OCI-LY7 (cell line): ENCODE results near the gene ZNF396. TPM values are rescaled to one million over a fixed set of nuclear protein-coding genes. Genes with fewer than 3 reads are reported as not detected.
A peak's percentile ranks its signal among the peaks of the same experiment; 100 is the strongest.

Source experiments
- BruUV-seq: library from RNA; stranded (reverse); fragments of 400-500 nt; replicated peaks from 2 replicates; lab custom pipeline; 2021; lab: Mats Ljungman, UMichigan
- CTCF ChIA-PET: fragments of 300-600 bp; sonication (Branson Sonifier 250); formaldehyde crosslinking; loops from one replicate; lab custom pipeline; 2022; ENCODE audit warnings: antibody characterized with exemption; ENCODE audit not compliant: unreplicated experiment; lab: Charles Lee
- POLR2A ChIA-PET: fragments of 300-600 bp; sonication (Branson Sonifier 250); formaldehyde crosslinking; loops from one replicate; lab custom pipeline; 2022; ENCODE audit warnings: antibody characterized with exemption; lab: Charles Lee
- DNase-seq: peaks from one replicate; pipeline ENCODE4 v3.0.0-alpha.2; 2015; ENCODE audit warnings: low spot score
- H2AFZ ChIP-seq: fragments of 200-600 bp; sonication (generic), shearing (Covaris generic); 2 replicates; pipeline ENCODE4 v1.6.1; 2014; ENCODE audit warnings: mild to moderate bottlenecking, antibody characterized with exemption, low read length, moderate library complexity
- H3K27ac ChIP-seq: fragments of 200-600 bp; sonication (generic); 2 replicates; pipeline ENCODE4 v1.5.1; 2014; ENCODE audit warnings: mixed run types, low read depth, mild to moderate bottlenecking, moderate library complexity, low read length, inconsistent platforms; ENCODE audit not compliant: poor library complexity, severe bottlenecking
- H3K36me3 ChIP-seq: fragments of 200-600 bp; sonication (generic); 2 replicates; pipeline ENCODE4 v1.6.1; 2014; ENCODE audit warnings: mild to moderate bottlenecking, antibody characterized with exemption, low read length, moderate library complexity, mixed read lengths; ENCODE audit not compliant: insufficient read depth
- H3K4me1 ChIP-seq: fragments of 200-600 bp; sonication (generic); 2 replicates; pipeline ENCODE4 v1.5.1; 2014; ENCODE audit warnings: mild to moderate bottlenecking, low read length; ENCODE audit not compliant: insufficient read depth, poor library complexity, severe bottlenecking
- H3K4me2 ChIP-seq: fragments of 200-600 bp; sonication (generic); 2 replicates; pipeline ENCODE4 v1.6.1; 2014; ENCODE audit warnings: mild to moderate bottlenecking, low read length
- H3K4me3 ChIP-seq: fragments of 200-600 bp; sonication (generic); 2 replicates; pipeline ENCODE4 v1.5.1; 2014; ENCODE audit warnings: mild to moderate bottlenecking, low read depth, low read length; ENCODE audit not compliant: poor library complexity, severe bottlenecking
- H3K79me2 ChIP-seq: fragments of 200-600 bp; sonication (generic); 2 replicates; pipeline ENCODE4 v1.6.1; 2016; ENCODE audit warnings: low read depth, mild to moderate bottlenecking, low read length, moderate library complexity, mixed read lengths; ENCODE audit not compliant: insufficient read depth
- H3K9me2 ChIP-seq: fragments of 200-600 bp; sonication (generic); 2 replicates; pipeline ENCODE4 v1.6.1; 2016; ENCODE audit warnings: mild to moderate bottlenecking, low read length, mixed read lengths; ENCODE audit not compliant: insufficient read depth
- H3K9me3 ChIP-seq: fragments of 200-600 bp; sonication (generic); 2 replicates; pipeline ENCODE4 v1.6.1; 2014; ENCODE audit warnings: mild to moderate bottlenecking, mixed run types, low read length, mixed read lengths
- H4K20me1 ChIP-seq: fragments of 200-600 bp; sonication (generic); 2 replicates; pipeline ENCODE4 v1.6.1; 2014; ENCODE audit warnings: mild to moderate bottlenecking, antibody characterized with exemption, low read length, moderate library complexity, mixed read lengths; ENCODE audit not compliant: insufficient read depth
- EZH2phosphoT487 ChIP-seq: fragments of 200-600 bp; sonication (generic); IDR thresholded peaks from 2 replicates; pipeline ENCODE4 v1.6.1; 2018; ENCODE audit warnings: low read depth, borderline replicate concordance, mild to moderate bottlenecking, mixed run types, antibody characterized with exemption, low read length, moderate library complexity, mixed read lengths
- intact Hi-C: fragments of 100-400 bp; cut with micrococcal nuclease; formaldehyde crosslinking; loops from one replicate; pipeline ENCODE4 v1.10.0; 2022; ENCODE audit not compliant: unreplicated experiment
- total RNA-seq, 2 experiments: library from RNA; depleted of rRNA in 1 of 2; stranded (reverse); fragments of >200 nt in 1 of 2; shearing (Covaris generic) in 1 of 2; gene quantifications; 2 replicates each; pipeline ENCODE4 v1.2.3, GENCODE V29; 2014 to 2022
- TF ChIP-seq, protein P1 (sequence below): fragments of 200-600 bp; sonication (generic); conservative IDR thresholded peaks from 2 replicates; pipeline ENCODE4 v1.5.1; 2014; ENCODE audit warnings: mild to moderate bottlenecking, antibody characterized with exemption, low read length, moderate library complexity, mixed read lengths

Gene ZNF396
- total RNA-seq, 2 experiments from 2014 or later: 0.38 to 1.1 TPM

DNA sequence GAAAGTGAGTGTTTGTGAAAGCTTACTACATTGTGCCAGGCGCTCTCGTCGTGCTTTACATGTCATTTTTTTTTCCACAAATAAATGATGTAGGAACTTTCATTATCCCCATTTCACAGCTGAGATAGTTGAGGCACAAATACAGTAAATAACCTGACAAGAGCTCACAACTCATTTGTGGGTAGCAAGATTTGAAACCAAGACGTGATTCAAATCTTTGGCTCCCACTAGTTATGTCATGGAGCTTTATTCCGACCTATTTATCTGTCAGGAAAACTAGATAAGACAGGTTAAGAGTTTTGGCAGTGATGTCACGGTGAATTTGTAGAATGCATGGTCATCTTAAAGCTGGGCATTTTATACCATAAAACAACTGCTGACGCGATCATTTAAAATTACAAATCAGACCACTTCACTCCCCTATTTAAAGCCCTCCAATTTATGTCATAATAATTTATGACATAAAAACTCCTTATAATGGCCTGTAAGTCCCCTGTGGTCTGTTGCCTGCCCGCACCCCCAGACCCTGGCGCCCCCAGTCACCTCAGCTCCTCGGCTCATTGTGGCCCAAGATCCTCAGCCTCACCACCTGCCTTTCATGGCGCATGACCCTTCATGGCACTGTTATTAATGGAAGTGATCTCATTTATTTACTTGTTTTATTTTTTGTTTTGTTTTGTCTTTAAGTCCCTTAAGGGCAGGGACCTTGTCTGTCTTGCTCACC lies 32.2 kb downstream of the ZNF396 start:
- Histone ChIP-seq H3K36me3 (peaks cover 22% of the 10 kb centered on the region), H3K4me2 (peak overlapping the region; percentile 88), H3K4me1 (peaks cover 24% of the 10 kb centered on the region), H2AFZ (peak overlapping the region; percentile 99), H3K4me3 (peak overlapping the region; percentile 92), H3K79me2 (peaks cover 41% of the 10 kb centered on the region), H3K9me2 (no peaks in the 10 kb centered on the region), H3K27ac (peak overlapping the region; percentile 83), H3K9me3 (no peaks in the 10 kb centered on the region), H4K20me1 (peaks cover 15% of the 10 kb centered on the region)
- POLR2A ChIA-PET: interaction anchor here (0.7 to 1.8 kb wide), 6 partner anchors 55 to 296 kb away, joined by 3 to 8 read pairs (median 4); partner anchors contain the start of gene ZSCAN30
- CTCF ChIA-PET: no interaction called here
- no TSS peak for BruUV-seq
- TF ChIP-seq EZH2phosphoT487: no peak
- TF ChIP-seq, protein P1, sequence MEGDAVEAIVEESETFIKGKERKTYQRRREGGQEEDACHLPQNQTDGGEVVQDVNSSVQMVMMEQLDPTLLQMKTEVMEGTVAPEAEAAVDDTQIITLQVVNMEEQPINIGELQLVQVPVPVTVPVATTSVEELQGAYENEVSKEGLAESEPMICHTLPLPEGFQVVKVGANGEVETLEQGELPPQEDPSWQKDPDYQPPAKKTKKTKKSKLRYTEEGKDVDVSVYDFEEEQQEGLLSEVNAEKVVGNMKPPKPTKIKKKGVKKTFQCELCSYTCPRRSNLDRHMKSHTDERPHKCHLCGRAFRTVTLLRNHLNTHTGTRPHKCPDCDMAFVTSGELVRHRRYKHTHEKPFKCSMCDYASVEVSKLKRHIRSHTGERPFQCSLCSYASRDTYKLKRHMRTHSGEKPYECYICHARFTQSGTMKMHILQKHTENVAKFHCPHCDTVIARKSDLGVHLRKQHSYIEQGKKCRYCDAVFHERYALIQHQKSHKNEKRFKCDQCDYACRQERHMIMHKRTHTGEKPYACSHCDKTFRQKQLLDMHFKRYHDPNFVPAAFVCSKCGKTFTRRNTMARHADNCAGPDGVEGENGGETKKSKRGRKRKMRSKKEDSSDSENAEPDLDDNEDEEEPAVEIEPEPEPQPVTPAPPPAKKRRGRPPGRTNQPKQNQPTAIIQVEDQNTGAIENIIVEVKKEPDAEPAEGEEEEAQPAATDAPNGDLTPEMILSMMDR: no peak
- intact Hi-C loops: loop anchor here (2.0 to 5.0 kb wide), 2 partner anchors 54 to 103 kb away; partner anchors contain the start of genes ZNF397 and ZSCAN30
- peak; percentile 13 for DNase-seq

DNA sequence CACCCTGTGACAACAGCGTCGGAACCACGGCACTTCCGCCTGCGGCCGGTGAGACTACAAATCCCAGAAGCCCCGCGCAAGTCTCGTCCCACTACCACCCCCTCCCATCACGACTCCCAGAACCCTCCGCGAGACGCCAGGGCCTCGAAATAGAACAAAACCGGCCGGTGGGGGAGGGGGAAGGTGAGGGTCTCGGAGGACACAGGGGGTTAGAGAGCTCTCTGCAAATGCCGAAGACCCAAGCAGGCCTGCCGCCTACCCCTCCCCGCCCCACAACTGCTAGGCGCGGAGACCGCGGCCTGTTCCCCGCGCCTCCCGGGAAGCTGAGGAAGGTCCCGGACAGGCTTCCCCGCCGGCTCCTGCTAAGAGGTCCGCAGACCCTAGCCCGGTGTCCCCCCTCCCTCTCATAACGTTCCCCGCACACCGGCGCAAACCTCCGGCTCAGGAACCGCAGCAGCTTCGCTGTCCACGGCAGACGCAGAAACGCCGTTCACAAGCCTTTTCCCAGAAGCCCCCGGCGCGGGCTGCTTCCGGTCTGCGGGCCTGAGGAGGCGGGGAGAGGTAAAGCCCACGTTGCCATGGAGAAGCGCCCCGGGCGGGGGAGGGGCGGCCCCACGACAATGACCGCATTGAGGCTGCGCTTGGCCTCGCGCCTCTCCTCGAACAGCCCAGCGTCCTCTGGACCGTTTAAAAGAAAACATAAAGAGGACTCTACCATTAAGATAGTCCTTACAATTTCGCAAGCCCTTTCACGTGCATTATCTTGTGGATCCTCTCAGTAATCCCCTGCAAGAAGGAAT lies 33.0 kb downstream of the ZNF396 start, which contains the start of gene ZNF24:
Gene ZNF24 (minus strand): TSS at position 485 of the 800 bp plus-strand sequence. CDS start 3,770 bp downstream, outside the sequence.
- Histone ChIP-seq H3K9me2 (no peaks in the 10 kb centered on the region), H3K36me3 (peaks cover 29% of the 10 kb centered on the region), H3K79me2 (peaks cover 41% of the 10 kb centered on the region), H4K20me1 (peaks cover 15% of the 10 kb centered on the region), H2AFZ (peak within 1 kb of the TSS; percentile 99), H3K4me2 (peak within 1 kb of the TSS; percentile 88), H3K9me3 (no peaks in the 10 kb centered on the region), H3K4me3 (peak within 1 kb of the TSS; percentile 92), H3K4me1 (peaks cover 24% of the 10 kb centered on the region), H3K27ac (peak within 1 kb of the TSS; percentile 83)
- BruUV-seq: no TSS peak
- intact Hi-C loops: loop anchor here (2.0 to 5.0 kb wide), 2 partner anchors 53 to 102 kb away; partner anchors contain the start of genes ZNF397 and ZSCAN30
- TF ChIP-seq, protein P1: no peak
- TF ChIP-seq EZH2phosphoT487: no peak
- ChIA-PET CTCF (no interaction called here), POLR2A (interaction anchor here (0.7 to 1.3 kb wide), 5 partner anchors 55 to 295 kb away, joined by 3 to 7 read pairs (median 3); partner anchors contain the start of gene ZSCAN30)
- DNase-seq: peak; percentile 88
